CD4-positive, alpha-beta T cell (primary cell): Measurements from ENCODE around the gene DRAXIN. TPM values are rescaled to one million over a fixed set of nuclear protein-coding genes. Genes with fewer than 3 reads are reported as not detected.

Experiments
- ATAC-seq: fragments of 200-7000 bp; cut with Tn5 transposase; one replicate; pipeline ENCODE4 v1.10.0; 2022; ENCODE audit warnings: mild to moderate bottlenecking; ENCODE audit not compliant: poor library complexity
- CTCF ChIA-PET: fragments of 350-600 bp; sonication (Branson Sonifier 250); formaldehyde crosslinking; loops from one replicate; lab custom pipeline; 2021; ENCODE audit warnings: antibody characterized with exemption, inconsistent platforms; lab: Charles Lee
- POLR2A ChIA-PET: fragments of 350-600 bp; sonication (Branson Sonifier 250); formaldehyde crosslinking; loops from one replicate; lab custom pipeline; 2021; ENCODE audit warnings: antibody characterized with exemption, inconsistent platforms; lab: Charles Lee
- DNase-seq, 14 experiments: peaks; one replicate each; pipeline ENCODE4 v3.0.0-alpha.2; 2013 to 2020; ENCODE audit warnings: mixed read lengths in 2 of 14
- H3K27ac ChIP-seq, 2 donors: one replicate each; pipeline versions ENCODE4 v1.5.1 to v1.7.0; 2013; ENCODE audit warnings: low read length in 2 of 2, low read depth in 1 of 2, mild to moderate bottlenecking in 1 of 2
- H3K27me3 ChIP-seq, 2 experiments: 1 replicate in 1 of 2; 2 replicates in 1 of 2; pipeline versions ENCODE4 v1.6.1 to v1.7.0; 2013; ENCODE audit warnings: low read length in 2 of 2, control low read depth in 1 of 2, mild to moderate bottlenecking in 1 of 2, moderate library complexity in 1 of 2; ENCODE audit not compliant: insufficient read depth in 2 of 2, control insufficient read depth in 1 of 2
- H3K36me3 ChIP-seq: one replicate; pipeline ENCODE4 v1.6.1; 2013; ENCODE audit warnings: low read length, control low read depth; ENCODE audit not compliant: insufficient read depth
- H3K4me1 ChIP-seq: one replicate; pipeline ENCODE4 v1.6.1; 2013; ENCODE audit warnings: low read length, control low read depth; ENCODE audit not compliant: insufficient read depth
- H3K4me3 ChIP-seq: one replicate; pipeline ENCODE4 v1.5.1; 2013; ENCODE audit warnings: mild to moderate bottlenecking, low read length, moderate library complexity
- H3K9me3 ChIP-seq, 2 experiments: 1 replicate in 1 of 2; 2 replicates in 1 of 2; pipeline versions ENCODE4 v1.6.1 to v1.7.0; 2013; ENCODE audit warnings: low read length in 2 of 2, mild to moderate bottlenecking in 2 of 2, control low read depth in 1 of 2, moderate library complexity in 1 of 2; ENCODE audit not compliant: control insufficient read depth in 1 of 2, insufficient read depth in 1 of 2
- H3K27ac Mint-ChIP-seq: one replicate; pipeline ENCODE4 v1.8.0; 2020; ENCODE audit warnings: mixed read lengths
- H3K27me3 Mint-ChIP-seq: one replicate; pipeline ENCODE4 v1.8.0; 2021; ENCODE audit warnings: mixed read lengths
- H3K36me3 Mint-ChIP-seq: one replicate; pipeline ENCODE4 v1.8.0; 2021; ENCODE audit warnings: low read depth, mixed read lengths
- H3K4me1 Mint-ChIP-seq: one replicate; pipeline ENCODE4 v1.8.0; 2021; ENCODE audit warnings: low read depth, mixed read lengths
- H3K4me3 Mint-ChIP-seq: one replicate; pipeline ENCODE4 v1.8.0; 2020; ENCODE audit warnings: mild to moderate bottlenecking, mixed read lengths
- H3K9me3 Mint-ChIP-seq: one replicate; pipeline ENCODE4 v1.8.0; 2020; ENCODE audit warnings: mixed read lengths
- intact Hi-C, 2 experiments: fragments of 100-400 bp; cut with DNase I in 1 of 2; cut with micrococcal nuclease in 1 of 2; formaldehyde crosslinking; loops; one replicate each; pipeline versions ENCODE4 v1.15.1 to v1.9.0; 2023 to 2025; cut with DNase I, micrococcal nuclease
- total RNA-seq, 174 experiments: library from RNA in 2 of 174; stranded (reverse) in 2 of 174; gene quantifications; one replicate each; pipeline ENCODE4 v1.2.3 and lab custom pipeline; 2021 to 2026
- TF ChIP-seq, protein P1 (sequence below): fragments of 200-600 bp; IDR thresholded peaks from one replicate; pipeline ENCODE4 v1.8.0; 2022; ENCODE audit warnings: antibody characterized with exemption, mild to moderate bottlenecking

The DRAXIN gene
- total RNA-seq, 2 experiments from 2014 or later: 0.05 to 0.08 TPM

DNA sequence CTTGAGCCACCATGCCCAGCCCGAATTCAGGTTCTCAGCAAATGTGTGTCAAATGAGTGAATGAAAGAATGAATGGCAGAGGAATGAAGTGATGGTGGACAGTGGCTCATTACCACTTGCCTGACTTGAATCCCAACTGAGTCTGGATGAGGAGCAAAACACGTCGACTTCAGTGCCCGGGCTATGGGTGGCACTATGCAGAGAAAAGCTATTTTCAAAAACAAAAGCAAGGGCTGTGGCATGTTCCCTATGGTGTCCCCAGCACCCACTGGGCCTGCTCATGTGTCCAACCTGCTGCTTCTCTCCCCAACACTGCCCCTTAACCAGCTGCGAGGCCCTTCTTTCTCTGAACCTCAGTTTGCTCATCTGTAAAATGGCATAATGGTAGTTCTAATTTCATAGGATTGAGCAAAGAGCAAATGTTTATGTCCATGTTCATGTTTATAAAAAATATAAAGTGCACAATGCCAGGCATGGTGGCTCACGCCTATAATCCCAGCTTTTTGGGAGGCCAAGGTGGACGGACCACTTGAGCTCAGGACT is 6.2 kb upstream of the DRAXIN start:
- no peaks in the 10 kb centered on the region for H3K9me3 ChIP-seq
- no peaks in the 10 kb centered on the region for H3K9me3 Mint-ChIP-seq
- no peak overlapping the region for H3K27ac ChIP-seq
- POLR2A ChIA-PET: interaction anchor here (1.5 kb wide), 1 partner anchor 20 kb away, joined by 4 read pairs; no protein-coding TSS in a partner anchor
- no peak for DNase-seq
- intact Hi-C loops: no loop called here
- H3K27ac Mint-ChIP-seq: no peak overlapping the region
- H3K4me1 Mint-ChIP-seq: peaks cover 13% of the 10 kb centered on the region
- CTCF ChIA-PET: interaction anchor here (1.3 kb wide), 1 partner anchor 39 kb away, joined by 3 read pairs; no protein-coding TSS in a partner anchor
- TF ChIP-seq, protein P1, sequence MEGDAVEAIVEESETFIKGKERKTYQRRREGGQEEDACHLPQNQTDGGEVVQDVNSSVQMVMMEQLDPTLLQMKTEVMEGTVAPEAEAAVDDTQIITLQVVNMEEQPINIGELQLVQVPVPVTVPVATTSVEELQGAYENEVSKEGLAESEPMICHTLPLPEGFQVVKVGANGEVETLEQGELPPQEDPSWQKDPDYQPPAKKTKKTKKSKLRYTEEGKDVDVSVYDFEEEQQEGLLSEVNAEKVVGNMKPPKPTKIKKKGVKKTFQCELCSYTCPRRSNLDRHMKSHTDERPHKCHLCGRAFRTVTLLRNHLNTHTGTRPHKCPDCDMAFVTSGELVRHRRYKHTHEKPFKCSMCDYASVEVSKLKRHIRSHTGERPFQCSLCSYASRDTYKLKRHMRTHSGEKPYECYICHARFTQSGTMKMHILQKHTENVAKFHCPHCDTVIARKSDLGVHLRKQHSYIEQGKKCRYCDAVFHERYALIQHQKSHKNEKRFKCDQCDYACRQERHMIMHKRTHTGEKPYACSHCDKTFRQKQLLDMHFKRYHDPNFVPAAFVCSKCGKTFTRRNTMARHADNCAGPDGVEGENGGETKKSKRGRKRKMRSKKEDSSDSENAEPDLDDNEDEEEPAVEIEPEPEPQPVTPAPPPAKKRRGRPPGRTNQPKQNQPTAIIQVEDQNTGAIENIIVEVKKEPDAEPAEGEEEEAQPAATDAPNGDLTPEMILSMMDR: no peak
- no peak for ATAC-seq
- peaks cover 24% of the 10 kb centered on the region for H3K27me3 Mint-ChIP-seq
- peaks cover 7 to 19% of the 10 kb centered on the region in 2 experiments for H3K27me3 ChIP-seq
- H3K36me3 Mint-ChIP-seq: peaks cover 6% of the 10 kb centered on the region
- H3K36me3 ChIP-seq: no peaks in the 10 kb centered on the region
- H3K4me1 ChIP-seq: peaks cover 16% of the 10 kb centered on the region
- H3K4me3 ChIP-seq: no peak overlapping the region
- no peak overlapping the region for H3K4me3 Mint-ChIP-seq

DNA sequence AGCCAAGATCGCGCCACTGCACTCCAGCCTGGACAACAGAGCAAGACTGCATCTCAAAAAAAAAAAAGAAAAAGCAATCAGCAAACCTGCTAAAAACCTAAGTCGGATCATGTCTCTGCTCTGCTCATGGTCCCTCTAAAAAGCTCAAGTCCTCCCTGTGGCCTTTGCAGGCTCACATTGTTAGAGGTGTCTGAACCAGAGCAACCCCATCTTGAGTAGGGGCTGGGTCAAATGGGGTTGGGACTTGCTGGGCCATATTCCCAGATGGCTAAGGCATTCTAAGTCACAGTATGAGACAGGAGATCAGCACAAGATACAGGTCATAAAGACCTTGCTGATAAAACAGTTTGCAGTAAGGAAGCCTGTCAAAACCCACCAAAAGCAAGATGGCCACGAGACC is 3.0 kb upstream of the DRAXIN start:
- no peak overlapping the region for H3K4me3 ChIP-seq
- H3K4me1 Mint-ChIP-seq: peaks cover 21% of the 10 kb centered on the region
- no peak overlapping the region for H3K4me3 Mint-ChIP-seq
- TF ChIP-seq, protein P1: no peak
- no peaks in the 10 kb centered on the region for H3K36me3 ChIP-seq
- no peak overlapping the region for H3K27ac ChIP-seq
- peaks cover 47% of the 10 kb centered on the region for H3K27me3 Mint-ChIP-seq
- H3K4me1 ChIP-seq: peaks cover 29% of the 10 kb centered on the region
- ChIA-PET POLR2A (no interaction called here), CTCF (interaction anchor here (0.6 kb wide), 1 partner anchor 486 kb away, joined by 3 read pairs; no protein-coding TSS in a partner anchor)
- H3K9me3 ChIP-seq: peaks cover 0 to 12% of the 10 kb centered on the region in 2 experiments
- DNase-seq (no peak), ATAC-seq (no peak)
- intact Hi-C loops: no loop called here
- peaks cover 28 to 40% of the 10 kb centered on the region in 2 experiments for H3K27me3 ChIP-seq
- H3K9me3 Mint-ChIP-seq: no peaks in the 10 kb centered on the region
- H3K36me3 Mint-ChIP-seq: no peaks in the 10 kb centered on the region
- no peak overlapping the region for H3K27ac Mint-ChIP-seq

DNA sequence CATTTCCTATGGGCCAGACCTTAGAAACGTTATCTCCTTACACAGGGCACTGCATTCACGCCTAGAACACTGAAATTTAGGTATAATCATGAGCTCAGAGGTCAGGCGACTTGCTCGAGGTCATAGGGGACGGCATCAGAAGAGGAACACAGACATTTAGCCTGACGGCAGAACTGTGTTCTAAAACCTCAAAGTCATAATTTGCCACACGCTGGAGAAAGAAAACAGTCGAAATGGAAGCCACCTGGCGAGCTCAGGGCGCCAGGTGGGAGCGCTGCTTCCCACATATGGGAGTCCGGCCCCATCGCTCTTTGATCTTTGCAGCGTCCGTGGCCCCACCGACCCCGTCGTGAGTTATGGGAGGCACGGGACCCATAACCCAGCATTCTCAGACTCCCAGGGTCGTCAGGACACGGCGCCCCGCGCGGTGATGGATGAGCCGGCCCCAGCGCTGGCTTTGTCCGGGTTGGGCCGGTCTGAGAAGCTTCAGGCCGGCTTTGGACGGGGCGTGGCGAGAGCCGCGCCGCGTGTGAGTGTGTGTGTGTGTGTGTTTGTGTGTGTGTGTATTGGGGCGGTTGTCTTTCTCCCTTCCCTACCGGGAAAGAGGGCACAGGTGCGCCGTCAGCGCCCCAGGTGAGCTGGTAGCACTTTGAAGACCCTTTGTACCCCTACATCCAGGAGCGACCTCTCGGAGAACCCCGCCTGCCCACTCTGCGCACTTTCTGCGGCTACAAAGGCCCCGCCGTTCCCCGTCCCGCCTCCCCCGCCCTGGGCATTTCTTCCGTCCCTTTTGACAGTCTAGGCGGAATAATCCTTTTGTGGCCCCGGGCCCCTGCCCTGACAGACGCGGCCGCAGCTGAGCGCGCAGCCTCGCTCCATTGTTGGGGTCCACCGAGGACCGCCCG is 861 bp upstream of the DRAXIN start:
- Mint-ChIP-seq H3K27me3 (peaks cover 54% of the 10 kb centered on the region), H3K4me1 (peaks cover 27% of the 10 kb centered on the region), H3K4me3 (peak overlapping the region; percentile 18), H3K27ac (no peak overlapping the region), H3K9me3 (no peaks in the 10 kb centered on the region), H3K36me3 (no peaks in the 10 kb centered on the region)
- Histone ChIP-seq H3K36me3 (no peaks in the 10 kb centered on the region), H3K27me3 (peaks cover 28 to 40% of the 10 kb centered on the region in 2 experiments), H3K4me1 (peaks cover 31% of the 10 kb centered on the region), H3K4me3 (peak overlapping the region; percentile 1), H3K27ac (no peak overlapping the region), H3K9me3 (peaks cover 0 to 12% of the 10 kb centered on the region in 2 experiments)
- ATAC-seq: no peak
- DNase-seq: no peak
- CTCF ChIA-PET: interaction anchor here (1.7 kb wide), 1 partner anchor 29 kb away, joined by 5 read pairs; no protein-coding TSS in a partner anchor
- POLR2A ChIA-PET: interaction anchor here (1.0 to 2.3 kb wide), 2 partner anchors 9 to 26 kb away, joined by 3 to 11 read pairs; partner anchors contain the start of gene MAD2L2
- TF ChIP-seq, protein P1: no peak
- intact Hi-C loops: no loop called here
